ENCODE results near the gene MAP3K20. TPM values are rescaled to one million over a fixed set of nuclear protein-coding genes. Genes with fewer than 3 reads are reported as not detected.

MAP3K20 gene
- total and polyA plus RNA-seq, 2 experiments from 2014 or later: 7.6 to 9.6 TPM

DNA sequence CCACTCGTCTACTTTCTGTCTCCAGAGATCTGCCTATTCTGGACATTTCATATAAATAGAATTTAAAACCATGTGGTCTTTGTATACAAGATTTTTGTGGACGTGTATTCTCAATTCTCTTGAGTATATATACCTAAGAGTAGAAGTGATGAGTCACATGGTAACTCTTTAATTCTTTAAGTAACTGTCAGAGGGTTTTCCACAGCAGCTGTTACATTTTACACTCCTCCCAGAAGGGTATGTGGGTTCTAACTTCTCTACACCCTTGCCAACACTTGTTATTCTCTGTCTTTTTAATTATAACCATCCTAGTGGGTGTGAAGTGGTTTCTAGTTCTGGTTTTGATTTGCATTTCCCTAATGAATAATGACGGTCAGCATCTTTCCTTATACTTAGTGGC, 70.9 kb downstream of the MAP3K20 start:
- Histone ChIP-seq H2AFZ (no peak overlapping the region), H3K27ac (ENCODE audit: low read depth) (no peak overlapping the region), H3K27me3 (ENCODE audit: insufficient read depth) (no peaks in the 10 kb centered on the region), H3K9me2 (ENCODE audit: insufficient read depth) (no peaks in the 10 kb centered on the region), H3K4me2 (no peak overlapping the region), H3K4me1 (ENCODE audit: insufficient read depth) (peaks cover 3% of the 10 kb centered on the region; the same call in 1 of the 2 replicates), H3K79me2 (replicated peaks; ENCODE audit: insufficient read depth) (no peaks in the 10 kb centered on the region), H3K4me3 (no peak overlapping the region), H3F3A (replicated peaks; ENCODE audit: low read depth) (no peaks in the 10 kb centered on the region), H3K36me3 (ENCODE audit: insufficient read depth) (peaks cover 3% of the 10 kb centered on the region; the same call in 1 of the 2 replicates), H4K20me1 (replicated peaks; ENCODE audit: insufficient read depth) (no peaks in the 10 kb centered on the region)
- Mint-ChIP-seq H3K36me3 (ENCODE audit: low read depth) (peaks cover 14% of the 10 kb centered on the region), H3K27me3 (ENCODE audit: insufficient read depth, low read depth, poor library complexity) (no peaks in the 10 kb centered on the region), H3K4me1 (peaks cover 5% of the 10 kb centered on the region), H3K9me3 (peaks cover 17% of the 10 kb centered on the region), H3K27ac (no peak overlapping the region), H3K4me3 (no peak overlapping the region)
- ATAC-seq (no peak), DNase-seq (ENCODE audit: low spot score) (no peak)
- TF ChIP-seq, protein P1, sequence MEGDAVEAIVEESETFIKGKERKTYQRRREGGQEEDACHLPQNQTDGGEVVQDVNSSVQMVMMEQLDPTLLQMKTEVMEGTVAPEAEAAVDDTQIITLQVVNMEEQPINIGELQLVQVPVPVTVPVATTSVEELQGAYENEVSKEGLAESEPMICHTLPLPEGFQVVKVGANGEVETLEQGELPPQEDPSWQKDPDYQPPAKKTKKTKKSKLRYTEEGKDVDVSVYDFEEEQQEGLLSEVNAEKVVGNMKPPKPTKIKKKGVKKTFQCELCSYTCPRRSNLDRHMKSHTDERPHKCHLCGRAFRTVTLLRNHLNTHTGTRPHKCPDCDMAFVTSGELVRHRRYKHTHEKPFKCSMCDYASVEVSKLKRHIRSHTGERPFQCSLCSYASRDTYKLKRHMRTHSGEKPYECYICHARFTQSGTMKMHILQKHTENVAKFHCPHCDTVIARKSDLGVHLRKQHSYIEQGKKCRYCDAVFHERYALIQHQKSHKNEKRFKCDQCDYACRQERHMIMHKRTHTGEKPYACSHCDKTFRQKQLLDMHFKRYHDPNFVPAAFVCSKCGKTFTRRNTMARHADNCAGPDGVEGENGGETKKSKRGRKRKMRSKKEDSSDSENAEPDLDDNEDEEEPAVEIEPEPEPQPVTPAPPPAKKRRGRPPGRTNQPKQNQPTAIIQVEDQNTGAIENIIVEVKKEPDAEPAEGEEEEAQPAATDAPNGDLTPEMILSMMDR (conservative IDR thresholded peaks at IDR 0.05; ENCODE audit: low read depth in 2 of 2): no peak
- TF ChIP-seq, protein P2, sequence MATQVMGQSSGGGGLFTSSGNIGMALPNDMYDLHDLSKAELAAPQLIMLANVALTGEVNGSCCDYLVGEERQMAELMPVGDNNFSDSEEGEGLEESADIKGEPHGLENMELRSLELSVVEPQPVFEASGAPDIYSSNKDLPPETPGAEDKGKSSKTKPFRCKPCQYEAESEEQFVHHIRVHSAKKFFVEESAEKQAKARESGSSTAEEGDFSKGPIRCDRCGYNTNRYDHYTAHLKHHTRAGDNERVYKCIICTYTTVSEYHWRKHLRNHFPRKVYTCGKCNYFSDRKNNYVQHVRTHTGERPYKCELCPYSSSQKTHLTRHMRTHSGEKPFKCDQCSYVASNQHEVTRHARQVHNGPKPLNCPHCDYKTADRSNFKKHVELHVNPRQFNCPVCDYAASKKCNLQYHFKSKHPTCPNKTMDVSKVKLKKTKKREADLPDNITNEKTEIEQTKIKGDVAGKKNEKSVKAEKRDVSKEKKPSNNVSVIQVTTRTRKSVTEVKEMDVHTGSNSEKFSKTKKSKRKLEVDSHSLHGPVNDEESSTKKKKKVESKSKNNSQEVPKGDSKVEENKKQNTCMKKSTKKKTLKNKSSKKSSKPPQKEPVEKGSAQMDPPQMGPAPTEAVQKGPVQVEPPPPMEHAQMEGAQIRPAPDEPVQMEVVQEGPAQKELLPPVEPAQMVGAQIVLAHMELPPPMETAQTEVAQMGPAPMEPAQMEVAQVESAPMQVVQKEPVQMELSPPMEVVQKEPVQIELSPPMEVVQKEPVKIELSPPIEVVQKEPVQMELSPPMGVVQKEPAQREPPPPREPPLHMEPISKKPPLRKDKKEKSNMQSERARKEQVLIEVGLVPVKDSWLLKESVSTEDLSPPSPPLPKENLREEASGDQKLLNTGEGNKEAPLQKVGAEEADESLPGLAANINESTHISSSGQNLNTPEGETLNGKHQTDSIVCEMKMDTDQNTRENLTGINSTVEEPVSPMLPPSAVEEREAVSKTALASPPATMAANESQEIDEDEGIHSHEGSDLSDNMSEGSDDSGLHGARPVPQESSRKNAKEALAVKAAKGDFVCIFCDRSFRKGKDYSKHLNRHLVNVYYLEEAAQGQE (IDR thresholded peaks at IDR 0.05; ENCODE audit: unreplicated experiment): no peak
- TF ChIP-seq ZNF114 (CRISPR knock-in tag; IDR thresholded peaks at IDR 0.05): no peak
- no peak for TF ChIP-seq NANOG (IDR thresholded peaks at IDR 0.05; ENCODE audit: borderline replicate concordance)
- no peak for TF ChIP-seq ZNF331 (CRISPR knock-in tag; IDR thresholded peaks at IDR 0.05; ENCODE audit: low read depth)
- TF ChIP-seq POLR2AphosphoS5 (IDR thresholded peaks at IDR 0.05; ENCODE audit: low read depth): no peak
- TF ChIP-seq EZH2 (IDR thresholded peaks at IDR 0.05; ENCODE audit: low read depth, unreplicated experiment): no peak
- TF ChIP-seq, protein P3, sequence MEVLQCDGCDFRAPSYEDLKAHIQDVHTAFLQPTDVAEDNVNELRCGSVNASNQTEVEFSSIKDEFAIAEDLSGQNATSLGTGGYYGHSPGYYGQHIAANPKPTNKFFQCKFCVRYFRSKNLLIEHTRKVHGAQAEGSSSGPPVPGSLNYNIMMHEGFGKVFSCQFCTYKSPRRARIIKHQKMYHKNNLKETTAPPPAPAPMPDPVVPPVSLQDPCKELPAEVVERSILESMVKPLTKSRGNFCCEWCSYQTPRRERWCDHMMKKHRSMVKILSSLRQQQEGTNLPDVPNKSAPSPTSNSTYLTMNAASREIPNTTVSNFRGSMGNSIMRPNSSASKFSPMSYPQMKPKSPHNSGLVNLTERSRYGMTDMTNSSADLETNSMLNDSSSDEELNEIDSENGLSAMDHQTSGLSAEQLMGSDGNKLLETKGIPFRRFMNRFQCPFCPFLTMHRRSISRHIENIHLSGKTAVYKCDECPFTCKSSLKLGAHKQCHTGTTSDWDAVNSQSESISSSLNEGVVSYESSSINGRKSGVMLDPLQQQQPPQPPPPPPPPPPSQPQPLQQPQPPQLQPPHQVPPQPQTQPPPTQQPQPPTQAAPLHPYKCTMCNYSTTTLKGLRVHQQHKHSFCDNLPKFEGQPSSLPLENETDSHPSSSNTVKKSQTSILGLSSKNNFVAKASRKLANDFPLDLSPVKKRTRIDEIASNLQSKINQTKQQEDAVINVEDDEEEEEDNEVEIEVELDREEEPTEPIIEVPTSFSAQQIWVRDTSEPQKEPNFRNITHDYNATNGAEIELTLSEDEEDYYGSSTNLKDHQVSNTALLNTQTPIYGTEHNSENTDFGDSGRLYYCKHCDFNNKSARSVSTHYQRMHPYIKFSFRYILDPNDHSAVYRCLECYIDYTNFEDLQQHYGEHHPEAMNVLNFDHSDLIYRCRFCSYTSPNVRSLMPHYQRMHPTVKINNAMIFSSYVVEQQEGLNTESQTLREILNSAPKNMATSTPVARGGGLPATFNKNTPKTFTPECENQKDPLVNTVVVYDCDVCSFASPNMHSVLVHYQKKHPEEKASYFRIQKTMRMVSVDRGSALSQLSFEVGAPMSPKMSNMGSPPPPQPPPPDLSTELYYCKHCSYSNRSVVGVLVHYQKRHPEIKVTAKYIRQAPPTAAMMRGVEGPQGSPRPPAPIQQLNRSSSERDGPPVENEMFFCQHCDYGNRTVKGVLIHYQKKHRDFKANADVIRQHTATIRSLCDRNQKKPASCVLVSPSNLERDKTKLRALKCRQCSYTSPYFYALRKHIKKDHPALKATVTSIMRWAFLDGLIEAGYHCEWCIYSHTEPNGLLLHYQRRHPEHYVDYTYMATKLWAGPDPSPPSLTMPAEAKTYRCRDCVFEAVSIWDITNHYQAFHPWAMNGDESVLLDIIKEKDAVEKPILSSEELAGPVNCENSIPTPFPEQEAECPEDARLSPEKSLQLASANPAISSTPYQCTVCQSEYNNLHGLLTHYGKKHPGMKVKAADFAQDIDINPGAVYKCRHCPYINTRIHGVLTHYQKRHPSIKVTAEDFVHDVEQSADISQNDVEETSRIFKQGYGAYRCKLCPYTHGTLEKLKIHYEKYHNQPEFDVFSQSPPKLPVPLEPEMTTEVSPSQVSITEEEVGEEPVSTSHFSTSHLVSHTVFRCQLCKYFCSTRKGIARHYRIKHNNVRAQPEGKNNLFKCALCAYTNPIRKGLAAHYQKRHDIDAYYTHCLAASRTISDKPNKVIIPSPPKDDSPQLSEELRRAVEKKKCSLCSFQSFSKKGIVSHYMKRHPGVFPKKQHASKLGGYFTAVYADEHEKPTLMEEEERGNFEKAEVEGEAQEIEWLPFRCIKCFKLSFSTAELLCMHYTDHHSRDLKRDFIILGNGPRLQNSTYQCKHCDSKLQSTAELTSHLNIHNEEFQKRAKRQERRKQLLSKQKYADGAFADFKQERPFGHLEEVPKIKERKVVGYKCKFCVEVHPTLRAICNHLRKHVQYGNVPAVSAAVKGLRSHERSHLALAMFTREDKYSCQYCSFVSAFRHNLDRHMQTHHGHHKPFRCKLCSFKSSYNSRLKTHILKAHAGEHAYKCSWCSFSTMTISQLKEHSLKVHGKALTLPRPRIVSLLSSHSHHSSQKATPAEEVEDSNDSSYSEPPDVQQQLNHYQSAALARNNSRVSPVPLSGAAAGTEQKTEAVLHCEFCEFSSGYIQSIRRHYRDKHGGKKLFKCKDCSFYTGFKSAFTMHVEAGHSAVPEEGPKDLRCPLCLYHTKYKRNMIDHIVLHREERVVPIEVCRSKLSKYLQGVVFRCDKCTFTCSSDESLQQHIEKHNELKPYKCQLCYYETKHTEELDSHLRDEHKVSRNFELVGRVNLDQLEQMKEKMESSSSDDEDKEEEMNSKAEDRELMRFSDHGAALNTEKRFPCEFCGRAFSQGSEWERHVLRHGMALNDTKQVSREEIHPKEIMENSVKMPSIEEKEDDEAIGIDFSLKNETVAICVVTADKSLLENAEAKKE (CRISPR knock-in tag; IDR thresholded peaks at IDR 0.05): no peak
- no peak for TF ChIP-seq STAT1 (IDR thresholded peaks at IDR 0.05; ENCODE audit: unreplicated experiment)
- no peak for TF ChIP-seq JUNB (IDR thresholded peaks at IDR 0.05; ENCODE audit: unreplicated experiment)
- TF ChIP-seq EZH2phosphoT487 (IDR thresholded peaks at IDR 0.05; ENCODE audit: unreplicated experiment): no peak
- no peak for TF ChIP-seq CREB1 (CRISPR knock-in tag; IDR thresholded peaks at IDR 0.05; ENCODE audit: low read depth)
- TF ChIP-seq, protein P4, sequence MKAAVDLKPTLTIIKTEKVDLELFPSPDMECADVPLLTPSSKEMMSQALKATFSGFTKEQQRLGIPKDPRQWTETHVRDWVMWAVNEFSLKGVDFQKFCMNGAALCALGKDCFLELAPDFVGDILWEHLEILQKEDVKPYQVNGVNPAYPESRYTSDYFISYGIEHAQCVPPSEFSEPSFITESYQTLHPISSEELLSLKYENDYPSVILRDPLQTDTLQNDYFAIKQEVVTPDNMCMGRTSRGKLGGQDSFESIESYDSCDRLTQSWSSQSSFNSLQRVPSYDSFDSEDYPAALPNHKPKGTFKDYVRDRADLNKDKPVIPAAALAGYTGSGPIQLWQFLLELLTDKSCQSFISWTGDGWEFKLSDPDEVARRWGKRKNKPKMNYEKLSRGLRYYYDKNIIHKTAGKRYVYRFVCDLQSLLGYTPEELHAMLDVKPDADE (IDR thresholded peaks at IDR 0.05): no peak
